Stimulated activated naive CD8-positive, alpha-beta T cell treated with anti-CD3 and anti-CD28 coated beads, Interleukin-15, Interleukin-2, amounts not matched to agents 100 ng/mL and 50 ng/mL, for 24 hours (primary cell): ENCODE data around the gene PXDC1.

Experiments
- H3K27ac Mint-ChIP-seq: one replicate; pipeline ENCODE4 v1.8.0; 2021; ENCODE audit warnings: mild to moderate bottlenecking, mixed read lengths
- H3K27me3 Mint-ChIP-seq: one replicate; pipeline ENCODE4 v1.8.0; 2021; ENCODE audit warnings: mixed read lengths
- H3K36me3 Mint-ChIP-seq: one replicate; pipeline ENCODE4 v1.8.0; 2021; ENCODE audit warnings: low read depth, mixed read lengths
- H3K4me1 Mint-ChIP-seq: one replicate; pipeline ENCODE4 v1.8.0; 2021; ENCODE audit warnings: low read depth, mixed read lengths
- H3K4me3 Mint-ChIP-seq: one replicate; pipeline ENCODE4 v1.8.0; 2021; ENCODE audit warnings: mild to moderate bottlenecking, mixed read lengths
- H3K9me3 Mint-ChIP-seq: one replicate; pipeline ENCODE4 v1.8.0; 2021; ENCODE audit warnings: mixed read lengths

PXDC1 gene

DNA sequence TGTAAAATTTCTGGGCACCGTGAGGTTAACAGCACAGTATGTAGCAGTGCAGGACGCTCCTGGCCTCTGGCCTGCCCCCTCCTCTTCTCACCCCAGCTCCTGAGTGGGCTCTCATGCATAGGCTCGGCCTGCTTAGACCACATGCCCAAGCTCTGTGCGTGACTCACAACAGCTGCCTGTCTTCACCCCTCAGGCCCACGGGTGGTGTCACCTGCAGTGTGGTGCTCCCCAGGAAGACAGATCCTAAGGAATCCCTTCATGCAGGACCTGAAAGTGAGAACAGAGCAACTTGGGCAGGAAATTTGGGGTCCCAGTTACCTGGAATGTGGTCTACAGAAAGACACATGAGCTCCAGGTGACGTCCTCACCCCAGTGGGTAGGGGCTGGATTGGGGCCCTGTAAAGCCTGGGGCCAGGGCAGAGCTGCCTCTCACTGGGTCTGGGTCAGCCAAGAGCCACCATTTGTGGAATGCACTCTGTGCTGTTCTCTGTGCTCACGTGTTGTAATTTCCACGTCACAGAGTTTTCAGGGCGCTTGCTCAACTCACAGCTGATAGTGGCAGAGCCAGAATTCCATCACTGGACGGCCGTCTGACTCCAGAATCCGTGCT is 37.0 kb upstream of the PXDC1 start:
- H3K4me1 Mint-ChIP-seq = no peaks in the 10 kb centered on the region
- no peak overlapping the region for H3K27ac Mint-ChIP-seq
- H3K4me3 Mint-ChIP-seq = no peak overlapping the region
- no peaks in the 10 kb centered on the region for H3K9me3 Mint-ChIP-seq
- H3K27me3 Mint-ChIP-seq = no peaks in the 10 kb centered on the region
- no peaks in the 10 kb centered on the region for H3K36me3 Mint-ChIP-seq

GRCh38 chr6:3786141-3786540 is 34.6 kb upstream of the PXDC1 start:
- H3K9me3 Mint-ChIP-seq = no peaks in the 10 kb centered on the region
- no peaks in the 10 kb centered on the region for H3K27me3 Mint-ChIP-seq
- H3K4me1 Mint-ChIP-seq = no peaks in the 10 kb centered on the region
- H3K4me3 Mint-ChIP-seq = no peak overlapping the region
- H3K27ac Mint-ChIP-seq = no peak overlapping the region
- H3K36me3 Mint-ChIP-seq = no peaks in the 10 kb centered on the region

- Mint-ChIP-seq H3K9me3 (no peaks in the 10 kb centered on the region), H3K36me3 (no peaks in the 10 kb centered on the region), H3K4me1 (no peaks in the 10 kb centered on the region), H3K27ac (no peak overlapping the region), H3K27me3 (no peaks in the 10 kb centered on the region), H3K4me3 (no peak overlapping the region)
These were observed 34.2 kb upstream of the PXDC1 start for GRCh38 chr6:3785745-3786098.

DNA sequence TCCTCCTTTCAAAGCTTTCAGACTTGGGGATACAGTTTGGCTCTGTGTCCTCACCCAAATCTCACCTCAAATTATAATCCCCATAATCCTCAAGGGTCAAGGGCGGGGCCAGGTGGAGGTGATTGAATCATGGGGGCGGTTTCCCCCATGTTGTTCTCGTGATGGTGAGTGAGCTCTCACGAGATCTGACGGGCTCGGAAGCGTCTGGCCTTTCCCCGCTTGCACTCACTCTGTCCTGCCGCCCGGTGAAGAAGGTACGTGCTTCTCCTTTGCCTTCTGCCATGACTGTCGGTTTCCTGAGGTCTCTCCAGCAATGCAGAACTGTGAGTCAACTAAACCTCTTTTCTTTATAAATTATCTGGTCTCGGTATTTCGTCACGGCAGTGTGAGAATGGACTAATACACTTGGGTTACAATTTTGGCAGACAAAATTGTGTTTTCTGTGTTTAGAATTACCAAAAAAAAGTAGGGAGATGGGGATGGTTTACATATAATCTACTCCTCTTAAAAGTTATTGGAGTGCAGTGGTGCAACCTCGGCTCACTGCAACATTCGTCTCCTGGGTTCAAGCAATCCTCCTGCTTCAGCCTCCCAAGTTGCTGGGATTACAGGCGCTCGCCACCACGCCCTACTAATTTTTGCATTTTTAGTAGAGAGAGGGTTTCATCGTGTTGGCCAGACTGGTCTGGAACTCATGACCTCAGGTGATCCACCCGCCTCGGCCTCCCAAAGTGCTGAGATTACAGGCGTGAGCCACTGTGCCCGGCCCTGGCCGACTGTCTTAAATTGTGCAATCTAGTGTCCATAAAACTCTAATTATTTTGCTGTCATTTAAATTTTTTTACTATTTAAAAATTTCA is 33.6 kb upstream of the PXDC1 start:
- peaks cover under 1% of the 10 kb centered on the region for H3K27me3 Mint-ChIP-seq
- H3K36me3 Mint-ChIP-seq = no peaks in the 10 kb centered on the region
- no peaks in the 10 kb centered on the region for H3K9me3 Mint-ChIP-seq
- no peaks in the 10 kb centered on the region for H3K4me1 Mint-ChIP-seq
- no peak overlapping the region for H3K27ac Mint-ChIP-seq
- no peak overlapping the region for H3K4me3 Mint-ChIP-seq

DNA sequence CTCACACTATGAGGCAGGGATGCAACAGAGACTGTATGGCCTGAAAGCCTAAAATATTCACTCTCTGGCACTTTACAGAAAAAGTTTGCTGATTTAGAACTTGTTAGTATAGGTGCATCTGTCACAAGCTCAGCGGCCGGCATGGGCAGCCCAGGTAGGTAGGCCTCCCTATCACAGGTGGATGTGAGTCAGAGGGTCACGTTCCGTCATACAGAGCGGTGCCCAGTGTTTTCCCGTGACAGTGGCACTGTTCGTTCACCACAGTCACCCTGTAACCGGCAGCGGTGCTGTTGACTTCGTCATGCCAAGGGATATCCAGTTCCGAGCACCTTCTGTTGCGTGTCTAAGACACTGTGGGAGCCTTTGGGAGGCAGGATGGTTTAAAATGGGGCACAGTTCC is 32.9 kb upstream of the PXDC1 start:
- Mint-ChIP-seq H3K27me3 (peaks cover 4% of the 10 kb centered on the region), H3K27ac (no peak overlapping the region), H3K9me3 (no peaks in the 10 kb centered on the region), H3K4me3 (no peak overlapping the region), H3K4me1 (no peaks in the 10 kb centered on the region), H3K36me3 (no peaks in the 10 kb centered on the region)

DNA sequence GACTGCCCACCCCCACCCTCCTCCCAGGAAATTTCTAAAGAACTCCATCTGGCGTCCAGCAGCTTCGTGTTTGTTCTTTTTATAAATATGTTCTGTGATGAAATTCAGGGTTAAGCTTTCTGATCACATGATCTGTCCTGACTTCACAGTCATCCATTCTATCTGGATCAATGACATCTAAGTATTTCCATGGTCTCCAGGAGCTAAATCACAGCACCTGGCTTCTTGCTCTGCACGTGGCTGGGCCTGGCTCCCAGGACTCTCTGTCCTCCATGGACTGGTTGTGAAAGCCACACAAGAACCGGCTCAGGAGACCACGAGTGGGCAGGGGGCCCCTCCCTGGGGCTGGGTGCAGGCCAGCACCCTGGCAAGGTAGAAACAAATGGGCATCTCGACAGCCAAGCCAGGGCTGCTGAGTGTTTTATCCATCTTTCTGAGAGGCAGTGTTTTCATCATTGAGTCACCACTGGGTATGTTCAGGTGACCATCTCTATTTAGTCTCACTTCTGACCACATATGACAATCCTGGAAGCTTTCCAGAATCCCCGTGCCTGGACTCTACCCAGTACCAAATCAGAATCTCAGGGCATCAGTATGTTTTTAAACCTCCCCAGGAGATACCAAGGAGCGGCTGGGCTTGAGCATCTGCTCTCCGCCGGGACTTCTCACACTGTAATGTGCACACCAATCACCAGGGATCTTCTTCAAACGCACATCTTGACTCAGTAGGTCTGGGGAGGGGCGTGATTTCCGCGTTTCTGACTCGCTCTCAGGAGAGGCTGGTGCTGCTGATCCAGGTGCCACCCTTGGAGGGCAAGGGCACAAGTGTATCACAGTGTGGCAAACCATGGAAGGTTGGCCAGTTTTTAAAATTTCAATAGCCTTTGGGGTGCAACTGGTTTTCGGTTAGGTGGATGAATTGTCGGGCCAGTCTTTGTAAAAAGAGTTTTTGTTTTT is 31.6 kb upstream of the PXDC1 start:
- H3K9me3 Mint-ChIP-seq = no peaks in the 10 kb centered on the region
- H3K4me1 Mint-ChIP-seq = no peaks in the 10 kb centered on the region
- no peak overlapping the region for H3K4me3 Mint-ChIP-seq
- H3K27me3 Mint-ChIP-seq = peaks cover 4% of the 10 kb centered on the region
- H3K36me3 Mint-ChIP-seq = no peaks in the 10 kb centered on the region
- H3K27ac Mint-ChIP-seq = no peak overlapping the region

- Mint-ChIP-seq H3K27ac (no peak overlapping the region), H3K36me3 (no peaks in the 10 kb centered on the region), H3K27me3 (peaks cover 8% of the 10 kb centered on the region), H3K4me1 (no peaks in the 10 kb centered on the region), H3K4me3 (no peak overlapping the region), H3K9me3 (no peaks in the 10 kb centered on the region)
These were observed 30.0 kb upstream of the PXDC1 start for GRCh38 chr6:3781504-3781903.

- no peak overlapping the region for H3K27ac Mint-ChIP-seq
- H3K36me3 Mint-ChIP-seq = no peaks in the 10 kb centered on the region
- H3K4me1 Mint-ChIP-seq = no peaks in the 10 kb centered on the region
- no peak overlapping the region for H3K4me3 Mint-ChIP-seq
- H3K27me3 Mint-ChIP-seq = peaks cover 8% of the 10 kb centered on the region
- no peaks in the 10 kb centered on the region for H3K9me3 Mint-ChIP-seq
These were observed 28.0 kb upstream of the PXDC1 start for GRCh38 chr6:3779574-3779849.

DNA sequence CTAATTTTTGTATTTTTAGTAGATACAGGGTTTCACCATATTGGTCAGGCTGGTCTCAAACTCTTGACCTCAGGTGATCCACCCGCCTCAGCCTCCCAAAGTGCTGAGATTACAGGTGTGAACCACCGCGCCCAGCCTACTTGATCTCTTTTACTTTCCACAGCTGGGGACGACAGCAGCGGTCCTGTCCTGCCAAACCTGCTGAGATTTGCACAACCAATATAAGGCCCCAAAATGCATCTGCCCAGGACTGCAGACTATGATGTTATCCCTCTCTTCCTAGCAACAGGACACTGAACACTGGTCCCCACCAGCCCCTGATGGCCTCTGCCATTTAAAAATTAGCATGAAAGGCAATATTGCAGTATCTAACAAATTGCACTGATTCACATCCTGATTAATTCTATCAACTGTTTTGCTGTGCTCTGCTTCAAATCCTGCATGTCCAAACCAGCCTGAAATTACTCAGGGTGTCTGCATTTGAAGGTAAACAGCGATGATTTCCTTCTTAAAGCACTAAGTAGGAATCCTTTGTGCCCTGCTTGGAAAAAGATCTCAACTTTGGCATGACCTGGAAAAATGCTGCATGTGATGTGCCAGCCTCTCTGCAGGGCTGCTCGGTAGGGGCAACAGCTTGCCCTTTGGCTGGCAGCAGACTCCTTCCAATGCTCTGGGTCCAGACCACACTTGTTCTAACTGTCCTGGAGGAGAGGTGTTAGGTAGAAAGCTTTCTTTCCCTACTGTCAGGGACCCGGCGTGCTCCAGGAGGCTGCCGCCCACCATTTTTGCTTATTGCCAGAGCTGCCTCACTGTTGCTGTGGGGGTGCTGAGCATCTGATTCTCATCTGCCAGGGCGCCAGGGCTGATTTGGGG is 27.4 kb upstream of the PXDC1 start:
- H3K27ac Mint-ChIP-seq = no peak overlapping the region
- H3K4me3 Mint-ChIP-seq = no peak overlapping the region
- H3K27me3 Mint-ChIP-seq = peaks cover 8% of the 10 kb centered on the region
- no peaks in the 10 kb centered on the region for H3K9me3 Mint-ChIP-seq
- no peaks in the 10 kb centered on the region for H3K4me1 Mint-ChIP-seq
- no peaks in the 10 kb centered on the region for H3K36me3 Mint-ChIP-seq

- Mint-ChIP-seq H3K4me3 (no peak overlapping the region), H3K27ac (no peak overlapping the region), H3K4me1 (no peaks in the 10 kb centered on the region), H3K9me3 (no peaks in the 10 kb centered on the region), H3K27me3 (peaks cover 8% of the 10 kb centered on the region), H3K36me3 (no peaks in the 10 kb centered on the region)
These were observed 26.4 kb upstream of the PXDC1 start for GRCh38 chr6:3777730-3778461.

GRCh38 chr6:3776881-3777507 is 25.5 kb upstream of the PXDC1 start:
- Mint-ChIP-seq H3K27ac (no peak overlapping the region), H3K27me3 (peaks cover 8% of the 10 kb centered on the region), H3K9me3 (no peaks in the 10 kb centered on the region), H3K4me1 (no peaks in the 10 kb centered on the region), H3K4me3 (no peak overlapping the region), H3K36me3 (no peaks in the 10 kb centered on the region)

GRCh38 chr6:3775847-3776246 is 24.3 kb upstream of the PXDC1 start:
- H3K4me3 Mint-ChIP-seq = no peak overlapping the region
- peaks cover 12% of the 10 kb centered on the region for H3K27me3 Mint-ChIP-seq
- H3K36me3 Mint-ChIP-seq = no peaks in the 10 kb centered on the region
- H3K4me1 Mint-ChIP-seq = no peaks in the 10 kb centered on the region
- no peak overlapping the region for H3K27ac Mint-ChIP-seq
- no peaks in the 10 kb centered on the region for H3K9me3 Mint-ChIP-seq

DNA sequence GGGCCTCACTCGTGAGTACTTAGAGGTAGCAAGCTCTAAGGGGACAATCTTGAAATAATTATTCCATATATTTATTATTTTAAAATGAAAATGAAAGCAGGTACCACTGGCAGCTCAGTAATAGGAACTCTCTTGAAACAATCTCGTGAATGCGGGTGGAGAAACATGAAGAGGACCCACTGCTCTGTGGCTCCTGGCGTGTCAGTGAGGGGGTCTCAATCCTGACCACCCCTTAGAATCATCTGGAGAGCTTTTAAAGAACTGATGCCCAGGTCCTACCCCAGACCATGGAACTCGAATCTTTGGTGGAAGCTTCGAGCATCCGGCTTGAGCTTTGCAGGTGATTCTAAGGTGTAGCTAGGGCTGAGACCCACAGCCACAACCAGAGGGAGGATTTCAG is 23.9 kb upstream of the PXDC1 start:
- H3K36me3 Mint-ChIP-seq = no peaks in the 10 kb centered on the region
- no peak overlapping the region for H3K4me3 Mint-ChIP-seq
- H3K9me3 Mint-ChIP-seq = no peaks in the 10 kb centered on the region
- no peak overlapping the region for H3K27ac Mint-ChIP-seq
- peaks cover 16% of the 10 kb centered on the region for H3K27me3 Mint-ChIP-seq
- no peaks in the 10 kb centered on the region for H3K4me1 Mint-ChIP-seq
